Thyroid gland (tissue), 4 donors: ENCODE data around the gene NBDY. TPM values are rescaled to one million over a fixed set of nuclear protein-coding genes. Genes with fewer than 3 reads are reported as not detected.
"Not testable (repeated sequence)": the region's sequence is repeated elsewhere in the genome, so short reads cannot be mapped to it uniquely, and the experiment has no call there.

Experiments
- DNase-seq, 2 donors: peaks; one replicate each; pipeline ENCODE4 v3.0.0-alpha.2; 2019
- H3K27ac ChIP-seq, 3 donors: fragments of 200-600 bp; sonication (generic); 1 replicate in 2 of 3; 2 replicates in 1 of 3; pipeline ENCODE4 v1.5.1; 2016 to 2019; ENCODE audit warnings: mild to moderate bottlenecking in 1 of 3, moderate library complexity in 1 of 3
- H3K27me3 ChIP-seq: fragments of 200-600 bp; sonication (generic); one replicate; pipeline ENCODE4 v1.5.1; 2019
- H3K36me3 ChIP-seq, 2 donors: fragments of 200-600 bp; sonication (generic); one replicate each; pipeline ENCODE4 v1.5.1; 2016 to 2019
- H3K4me1 ChIP-seq, 2 donors: fragments of 200-600 bp; sonication (generic); one replicate each; pipeline ENCODE4 v1.5.1; 2017 to 2019
- H3K4me3 ChIP-seq, 3 donors: fragments of 200-600 bp; sonication (generic); replicated peaks in 1 of 3; 1 replicate in 2 of 3; 2 replicates in 1 of 3; pipeline ENCODE4 v1.5.1; 2016; ENCODE audit warnings: mild to moderate bottlenecking in 1 of 3
- H3K9me3 ChIP-seq: fragments of 200-600 bp; sonication (generic); one replicate; pipeline ENCODE4 v1.5.1; 2017
- WGBS, 2 donors: methylation state at CpG; one replicate each; pipeline ENCODE4 v1.1.5; 2017; 5-methylcytosine and 5-hydroxymethylcytosine counted together
- intact Hi-C: fragments of 100-400 bp; cut with DNase I; formaldehyde crosslinking; loops from one replicate; pipeline ENCODE4 v1.15.1; 2023
- total RNA-seq, 4 donors: library from RNA; depleted of rRNA; stranded (reverse); fragments of >200 nt; gene quantifications; one replicate each; pipeline ENCODE4 v1.2.3, GENCODE V29; 2016
- TF ChIP-seq, protein P1 (sequence below), 6 experiments: fragments of 200-600 bp in 3 of 6; fragments of 450-650 bp in 3 of 6; sonication (generic) in 3 of 6; IDR thresholded peaks; one replicate each; pipeline ENCODE4 v1.5.1; 2016 to 2019; ENCODE audit warnings: antibody characterized with exemption in 6 of 6, mild to moderate bottlenecking in 2 of 6, inconsistent platforms in 1 of 6, moderate library complexity in 1 of 6

NBDY gene
- total RNA-seq, 4 donors from 2014 or later, result 14.7 to 35.7 (median 17.2) TPM

DNA sequence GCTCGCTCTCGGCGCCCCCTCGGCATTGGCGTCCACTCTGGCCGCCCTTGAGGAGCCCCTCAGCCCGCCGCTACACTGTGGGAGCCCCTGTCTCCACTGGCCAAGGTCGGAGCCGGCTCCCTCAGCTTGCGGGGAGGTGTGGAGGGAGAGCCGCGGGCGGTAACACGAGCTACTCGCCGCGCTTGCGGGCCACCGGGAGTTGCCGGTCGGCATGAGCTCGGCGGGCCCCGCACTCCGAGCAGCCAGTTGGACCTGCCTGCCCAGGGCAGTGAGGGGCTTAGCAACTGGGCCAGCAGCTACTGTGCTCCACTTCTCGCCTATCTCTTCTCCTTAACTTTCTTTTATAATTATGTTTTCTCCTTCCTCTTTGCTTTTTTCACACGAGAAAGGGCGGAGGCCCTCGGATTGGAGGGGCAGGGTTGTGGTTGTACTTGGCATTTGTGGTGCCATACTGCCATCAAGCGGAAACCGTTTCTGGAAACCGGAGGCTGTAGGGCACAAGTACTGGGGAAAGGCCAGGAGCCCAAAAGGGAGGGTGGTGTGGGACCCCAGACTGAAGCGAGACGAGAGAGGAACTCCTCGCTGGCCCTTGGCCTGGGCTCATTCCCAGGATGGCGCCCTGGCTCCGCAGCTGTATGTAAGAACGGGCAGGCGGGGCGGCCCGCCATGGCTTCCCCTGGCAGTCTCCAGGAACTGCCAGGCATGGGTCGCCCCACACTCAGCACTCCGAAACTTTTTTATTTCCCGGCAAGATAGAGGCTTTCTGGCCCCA is 38.5 kb downstream of the NBDY start:
- intact Hi-C loops, H3K36me3 ChIP-seq, DNase-seq, H3K27me3 ChIP-seq, H3K9me3 ChIP-seq: not testable (repeated sequence)
- H3K4me3 ChIP-seq, result peak overlapping the region in 1 of 3 donors; percentile 34
- TF ChIP-seq, protein P1, sequence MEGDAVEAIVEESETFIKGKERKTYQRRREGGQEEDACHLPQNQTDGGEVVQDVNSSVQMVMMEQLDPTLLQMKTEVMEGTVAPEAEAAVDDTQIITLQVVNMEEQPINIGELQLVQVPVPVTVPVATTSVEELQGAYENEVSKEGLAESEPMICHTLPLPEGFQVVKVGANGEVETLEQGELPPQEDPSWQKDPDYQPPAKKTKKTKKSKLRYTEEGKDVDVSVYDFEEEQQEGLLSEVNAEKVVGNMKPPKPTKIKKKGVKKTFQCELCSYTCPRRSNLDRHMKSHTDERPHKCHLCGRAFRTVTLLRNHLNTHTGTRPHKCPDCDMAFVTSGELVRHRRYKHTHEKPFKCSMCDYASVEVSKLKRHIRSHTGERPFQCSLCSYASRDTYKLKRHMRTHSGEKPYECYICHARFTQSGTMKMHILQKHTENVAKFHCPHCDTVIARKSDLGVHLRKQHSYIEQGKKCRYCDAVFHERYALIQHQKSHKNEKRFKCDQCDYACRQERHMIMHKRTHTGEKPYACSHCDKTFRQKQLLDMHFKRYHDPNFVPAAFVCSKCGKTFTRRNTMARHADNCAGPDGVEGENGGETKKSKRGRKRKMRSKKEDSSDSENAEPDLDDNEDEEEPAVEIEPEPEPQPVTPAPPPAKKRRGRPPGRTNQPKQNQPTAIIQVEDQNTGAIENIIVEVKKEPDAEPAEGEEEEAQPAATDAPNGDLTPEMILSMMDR (IDR thresholded peaks at IDR 0.05), result peak in 1 of 6 experiments; percentile 44
- H3K27ac ChIP-seq, result peak overlapping the region in 1 of 3 donors; percentile 28
- peaks cover 8 to 16% of the 10 kb centered on the region in 2 donors for H3K4me1 ChIP-seq
- 89 to 98% methylated on average over 13 to 24 of the region's 45 CpGs for WGBS, 2 donors

DNA sequence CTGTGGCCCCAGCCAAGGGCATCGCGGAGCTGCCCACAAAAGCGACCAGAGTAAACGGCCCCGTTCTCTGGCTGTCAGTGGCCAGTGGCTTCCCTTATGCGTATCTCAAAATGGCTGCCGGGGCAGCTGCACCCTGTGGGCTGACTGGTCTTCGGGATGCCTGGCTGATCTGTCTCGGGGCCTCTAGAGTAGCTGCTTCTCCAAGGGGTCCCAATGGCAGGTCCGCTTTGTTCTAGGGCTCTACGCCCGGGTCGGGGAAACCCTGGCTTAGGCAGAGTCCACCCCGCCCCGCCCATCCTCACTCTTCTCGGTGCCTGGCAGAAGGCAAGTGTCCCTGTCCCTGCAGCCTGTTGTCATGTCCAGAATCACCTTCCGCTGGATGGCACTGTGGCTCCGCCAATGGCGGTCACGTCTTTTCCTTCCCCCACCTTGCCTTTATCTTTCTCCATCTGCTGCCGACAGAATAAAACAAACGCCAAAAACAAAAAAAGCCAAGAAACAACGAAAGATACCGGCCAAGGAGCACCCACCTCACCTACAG is 39.1 kb downstream of the NBDY start:
- DNase-seq, H3K4me3 ChIP-seq, H3K9me3 ChIP-seq, H3K36me3 ChIP-seq, H3K27ac ChIP-seq, intact Hi-C loops, H3K27me3 ChIP-seq: not testable (repeated sequence)
- no CpG with 5 or more reads among the region's 24 CpGs for WGBS, 2 donors
- peaks cover 8 to 16% of the 10 kb centered on the region in 2 donors for H3K4me1 ChIP-seq

DNA sequence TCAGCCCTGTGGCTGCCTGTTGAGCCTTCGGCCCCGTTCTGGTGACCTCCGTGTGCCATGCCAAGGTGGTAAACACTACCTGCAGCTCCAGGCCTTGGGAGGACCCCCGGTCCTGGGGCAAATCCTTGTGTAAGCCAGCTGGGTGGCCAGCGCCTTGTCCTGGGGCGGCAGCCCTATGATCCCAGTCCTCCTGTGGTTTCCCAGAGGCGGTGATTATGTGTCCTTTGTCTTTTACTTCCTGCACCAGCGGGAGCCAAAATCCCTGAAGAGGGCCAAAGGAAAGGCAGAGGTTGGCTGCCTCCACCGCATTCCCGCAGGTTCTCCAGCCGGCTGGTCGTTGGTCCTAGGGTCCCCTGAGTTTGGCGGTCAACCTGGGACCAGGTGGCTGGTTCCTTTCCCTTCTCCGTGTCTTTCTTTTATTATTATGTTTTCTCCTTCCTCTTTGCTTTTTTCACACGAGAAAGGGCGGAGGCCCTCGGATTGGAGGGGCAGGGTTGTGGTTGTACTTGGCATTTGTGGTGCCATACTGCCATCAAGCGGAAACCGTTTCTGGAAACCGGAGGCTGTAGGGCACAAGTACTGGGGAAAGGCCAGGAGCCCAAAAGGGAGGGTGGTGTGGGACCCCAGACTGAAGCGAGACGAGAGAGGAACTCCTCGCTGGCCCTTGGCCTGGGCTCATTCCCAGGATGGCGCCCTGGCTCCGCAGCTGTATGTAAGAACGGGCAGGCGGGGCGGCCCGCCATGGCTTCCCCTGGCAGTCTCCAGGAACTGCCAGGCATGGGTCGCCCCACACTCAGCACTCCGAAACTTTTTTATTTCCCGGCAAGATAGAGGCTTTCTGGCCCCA is 43.9 kb downstream of the NBDY start:
- H3K4me3 ChIP-seq, H3K27ac ChIP-seq, H3K4me1 ChIP-seq, H3K9me3 ChIP-seq, DNase-seq, H3K36me3 ChIP-seq, intact Hi-C loops, H3K27me3 ChIP-seq: not testable (repeated sequence)
- no CpG with 5 or more reads among the region's 32 CpGs for WGBS, 2 donors

DNA sequence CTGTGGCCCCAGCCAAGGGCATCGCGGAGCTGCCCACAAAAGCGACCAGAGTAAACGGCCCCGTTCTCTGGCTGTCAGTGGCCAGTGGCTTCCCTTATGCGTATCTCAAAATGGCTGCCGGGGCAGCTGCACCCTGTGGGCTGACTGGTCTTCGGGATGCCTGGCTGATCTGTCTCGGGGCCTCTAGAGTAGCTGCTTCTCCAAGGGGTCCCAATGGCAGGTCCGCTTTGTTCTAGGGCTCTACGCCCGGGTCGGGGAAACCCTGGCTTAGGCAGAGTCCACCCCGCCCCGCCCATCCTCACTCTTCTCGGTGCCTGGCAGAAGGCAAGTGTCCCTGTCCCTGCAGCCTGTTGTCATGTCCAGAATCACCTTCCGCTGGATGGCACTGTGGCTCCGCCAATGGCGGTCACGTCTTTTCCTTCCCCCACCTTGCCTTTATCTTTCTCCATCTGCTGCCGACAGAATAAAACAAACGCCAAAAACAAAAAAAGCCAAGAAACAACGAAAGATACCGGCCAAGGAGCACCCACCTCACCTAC is 44.5 kb downstream of the NBDY start:
- WGBS, 2 donors, result no CpG with 5 or more reads among the region's 24 CpGs
- H3K4me1 ChIP-seq, intact Hi-C loops: not testable (repeated sequence)

DNA sequence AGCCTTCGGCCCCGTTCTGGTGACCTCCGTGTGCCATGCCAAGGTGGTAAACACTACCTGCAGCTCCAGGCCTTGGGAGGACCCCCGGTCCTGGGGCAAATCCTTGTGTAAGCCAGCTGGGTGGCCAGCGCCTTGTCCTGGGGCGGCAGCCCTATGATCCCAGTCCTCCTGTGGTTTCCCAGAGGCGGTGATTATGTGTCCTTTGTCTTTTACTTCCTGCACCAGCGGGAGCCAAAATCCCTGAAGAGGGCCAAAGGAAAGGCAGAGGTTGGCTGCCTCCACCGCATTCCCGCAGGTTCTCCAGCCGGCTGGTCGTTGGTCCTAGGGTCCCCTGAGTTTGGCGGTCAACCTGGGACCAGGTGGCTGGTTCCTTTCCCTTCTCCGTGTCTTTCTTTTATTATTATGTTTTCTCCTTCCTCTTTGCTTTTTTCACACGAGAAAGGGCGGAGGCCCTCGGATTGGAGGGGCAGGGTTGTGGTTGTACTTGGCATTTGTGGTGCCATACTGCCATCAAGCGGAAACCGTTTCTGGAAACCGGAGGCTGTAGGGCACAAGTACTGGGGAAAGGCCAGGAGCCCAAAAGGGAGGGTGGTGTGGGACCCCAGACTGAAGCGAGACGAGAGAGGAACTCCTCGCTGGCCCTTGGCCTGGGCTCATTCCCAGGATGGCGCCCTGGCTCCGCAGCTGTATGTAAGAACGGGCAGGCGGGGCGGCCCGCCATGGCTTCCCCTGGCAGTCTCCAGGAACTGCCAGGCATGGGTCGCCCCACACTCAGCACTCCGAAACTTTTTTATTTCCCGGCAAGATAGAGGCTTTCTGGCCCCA is 49.3 kb downstream of the NBDY start:
- H3K9me3 ChIP-seq, H3K4me3 ChIP-seq, intact Hi-C loops, H3K27ac ChIP-seq, H3K4me1 ChIP-seq, DNase-seq, H3K36me3 ChIP-seq, H3K27me3 ChIP-seq: not testable (repeated sequence)
- no CpG with 5 or more reads among the region's 32 CpGs for WGBS, 2 donors

More for the DNA sequence above, 44.5 kb downstream of the NBDY start:
- H3K4me3 ChIP-seq, H3K36me3 ChIP-seq, H3K9me3 ChIP-seq, H3K27ac ChIP-seq, DNase-seq, H3K27me3 ChIP-seq: not testable (repeated sequence)

DNA sequence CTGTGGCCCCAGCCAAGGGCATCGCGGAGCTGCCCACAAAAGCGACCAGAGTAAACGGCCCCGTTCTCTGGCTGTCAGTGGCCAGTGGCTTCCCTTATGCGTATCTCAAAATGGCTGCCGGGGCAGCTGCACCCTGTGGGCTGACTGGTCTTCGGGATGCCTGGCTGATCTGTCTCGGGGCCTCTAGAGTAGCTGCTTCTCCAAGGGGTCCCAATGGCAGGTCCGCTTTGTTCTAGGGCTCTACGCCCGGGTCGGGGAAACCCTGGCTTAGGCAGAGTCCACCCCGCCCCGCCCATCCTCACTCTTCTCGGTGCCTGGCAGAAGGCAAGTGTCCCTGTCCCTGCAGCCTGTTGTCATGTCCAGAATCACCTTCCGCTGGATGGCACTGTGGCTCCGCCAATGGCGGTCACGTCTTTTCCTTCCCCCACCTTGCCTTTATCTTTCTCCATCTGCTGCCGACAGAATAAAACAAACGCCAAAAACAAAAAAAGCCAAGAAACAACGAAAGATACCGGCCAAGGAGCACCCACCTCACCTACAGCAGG is 50.0 kb downstream of the NBDY start:
- H3K36me3 ChIP-seq, H3K4me1 ChIP-seq, H3K27ac ChIP-seq, H3K27me3 ChIP-seq, DNase-seq, H3K9me3 ChIP-seq, H3K4me3 ChIP-seq, intact Hi-C loops: not testable (repeated sequence)
- WGBS, 2 donors, result no CpG with 5 or more reads among the region's 24 CpGs

DNA sequence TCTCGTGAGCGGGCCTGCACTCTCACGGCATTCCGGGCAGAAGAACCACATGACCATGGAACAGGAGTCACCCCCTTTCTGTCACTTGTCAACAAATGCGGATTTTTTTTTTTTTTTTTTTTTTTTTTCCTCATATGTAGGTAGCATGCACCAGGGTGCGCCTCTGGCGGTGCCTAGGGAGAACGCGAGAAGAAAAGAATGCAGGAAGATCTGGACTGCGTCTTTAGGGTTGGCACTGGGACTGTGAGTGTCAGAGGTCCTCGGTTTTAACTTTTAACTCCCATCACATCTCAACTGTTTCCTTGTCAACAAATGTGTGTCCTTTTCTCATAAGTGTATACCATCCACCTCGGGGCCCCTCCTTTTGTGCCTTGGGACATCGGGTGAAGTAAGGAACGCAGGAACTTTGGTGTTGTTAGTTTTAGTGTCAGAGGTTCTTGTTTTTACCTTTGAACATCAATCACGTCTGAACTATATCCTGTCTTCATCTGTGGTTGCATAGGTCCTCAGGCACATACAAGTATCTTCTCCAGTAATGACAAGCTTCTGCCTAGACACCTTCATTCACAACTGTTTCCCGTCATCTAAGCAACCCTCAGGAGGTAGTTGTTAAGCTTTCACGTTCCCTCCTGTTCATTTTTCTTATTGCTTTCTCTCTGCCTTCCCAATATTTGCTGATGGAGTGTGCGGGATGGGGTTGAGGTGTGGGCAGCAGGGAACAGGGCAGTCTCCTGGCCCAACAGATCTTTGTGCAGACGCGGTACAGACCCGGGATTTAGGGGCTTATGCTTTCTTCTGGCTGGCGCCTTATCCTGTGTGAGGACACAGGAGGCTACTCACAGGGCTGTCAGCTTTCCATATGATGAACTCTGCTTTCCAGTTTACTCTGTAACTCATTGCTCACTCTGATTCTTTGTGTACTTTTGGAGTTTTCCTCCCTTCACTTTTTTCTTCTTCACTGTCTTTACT is 51.9 kb downstream of the NBDY start:
- H3K36me3 ChIP-seq, intact Hi-C loops, H3K27me3 ChIP-seq, H3K9me3 ChIP-seq, DNase-seq, H3K4me3 ChIP-seq, H3K27ac ChIP-seq: not testable (repeated sequence)
- 93 to 94% methylated on average over 13 to 17 of the region's 22 CpGs for WGBS, 2 donors
- H3K4me1 ChIP-seq, result peaks cover 7 to 10% of the 10 kb centered on the region in 2 donors
